Right hindlimb (tissue), 1 donor: Measurements from ENCODE around the gene UBXN6.

ENCODE experiments used
- DNase-seq: peaks from one replicate; pipeline ENCODE4 v3.0.0-alpha.2; 2018

UBXN6 gene

DNA sequence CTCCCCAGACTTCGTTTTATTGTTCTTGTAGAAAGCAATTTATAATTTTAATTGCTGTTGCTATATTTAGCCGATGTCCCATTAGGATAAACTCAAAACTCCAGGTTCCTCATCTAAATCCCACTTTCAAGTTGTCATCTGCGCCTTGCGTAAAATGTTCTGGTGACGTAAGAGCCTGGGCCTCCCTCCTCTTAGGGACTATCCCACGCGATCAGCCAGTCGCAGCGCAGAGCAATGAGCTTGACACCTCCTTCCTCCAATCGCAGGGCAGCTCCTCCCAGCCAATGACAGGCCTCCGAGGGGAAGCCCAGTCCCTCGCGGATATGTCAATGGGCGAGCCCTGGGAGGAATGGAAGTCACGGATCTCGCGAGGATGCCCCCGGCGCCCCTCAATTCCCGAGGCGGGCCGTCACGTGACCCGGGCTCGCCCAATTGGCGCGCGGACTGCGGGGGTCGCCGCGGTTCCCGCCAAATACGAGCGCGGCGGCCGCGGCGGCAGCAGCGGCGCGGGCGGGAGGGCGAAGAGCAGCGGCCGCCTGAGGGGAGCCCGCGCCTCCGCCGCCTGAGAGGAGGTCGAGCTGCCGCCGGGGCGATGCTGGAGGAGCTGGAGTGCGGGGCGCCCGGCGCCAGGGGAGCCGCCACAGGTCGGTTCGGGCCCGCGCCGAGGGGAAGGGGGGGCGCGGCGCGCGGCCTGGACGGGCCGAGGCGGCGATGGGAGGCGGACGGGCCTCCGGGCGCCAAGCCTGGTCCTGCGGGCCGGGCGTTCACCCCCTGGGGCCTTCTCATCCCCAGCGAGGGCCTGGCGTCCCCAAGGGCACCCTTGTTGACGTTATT lies 55.2 kb downstream of the UBXN6 start, which contains the start of gene CHAF1A:
TSS of gene CHAF1A (plus strand) at position 470 of the 834 bp plus-strand sequence. CDS start at position 593, 123 bp downstream.
- DNase-seq = peak; percentile 100

DNA sequence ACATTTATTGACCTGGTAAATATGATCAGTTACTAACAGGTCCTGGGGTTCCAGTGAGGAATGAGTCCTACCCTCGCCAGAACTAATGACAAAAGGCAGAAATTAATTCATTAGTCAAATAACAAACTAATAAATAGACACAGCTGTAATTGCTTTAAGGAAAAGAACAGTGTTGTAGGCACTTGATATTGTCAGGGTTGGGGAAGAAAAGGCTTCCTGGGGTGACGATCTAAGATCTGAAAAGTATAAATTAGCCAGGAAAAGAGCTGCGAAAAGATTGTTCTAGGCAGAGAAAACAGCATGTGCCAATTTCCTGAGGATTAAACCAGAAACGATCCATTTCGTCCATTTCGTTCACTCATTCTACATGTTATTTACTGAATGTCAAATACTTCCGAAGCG lies 55.8 kb downstream of the UBXN6 start:
- no peak for DNase-seq

DNA sequence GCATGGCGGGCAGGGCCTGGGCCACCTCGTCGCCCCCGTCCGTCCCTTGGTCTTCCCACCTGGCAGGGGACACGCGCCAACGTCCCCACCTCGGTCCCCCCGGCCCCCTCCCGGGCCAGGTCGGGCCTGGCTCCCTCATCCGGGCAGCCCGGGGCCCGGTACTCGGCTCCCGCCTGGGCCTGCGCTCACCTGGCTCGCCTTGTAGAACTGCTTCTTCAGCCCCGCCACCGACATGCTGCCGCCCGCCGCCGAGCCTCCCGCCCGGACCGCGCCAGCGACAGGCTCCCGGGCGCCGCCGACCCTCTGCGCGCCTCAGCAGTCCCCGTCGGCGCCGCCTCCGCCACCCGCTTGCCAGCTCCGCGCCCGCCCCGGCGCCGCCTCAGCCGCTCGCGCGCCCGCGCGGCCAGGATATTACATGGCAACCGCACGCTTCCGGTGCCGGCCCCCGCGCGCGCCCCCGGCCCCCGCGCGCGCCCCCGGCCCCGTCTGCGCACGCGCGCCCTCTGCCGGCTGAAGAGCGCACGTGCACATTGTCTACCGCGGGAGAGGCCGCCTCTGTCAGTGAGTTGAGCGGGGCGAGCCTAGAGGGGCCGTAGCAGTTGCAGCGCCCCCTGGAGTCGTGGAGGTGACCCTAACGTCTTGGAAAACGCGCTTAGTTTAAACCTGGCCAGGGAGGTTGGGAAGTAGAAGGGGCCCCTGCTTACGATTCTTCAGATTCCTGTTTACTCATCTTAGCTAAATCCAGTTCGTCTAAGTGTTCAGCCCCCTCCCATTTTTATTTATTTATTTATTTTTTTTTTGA lies 57.3 kb downstream of the UBXN6 start, which contains the start of gene SH3GL1:
TSS of gene SH3GL1 (minus strand) at position 413 of the 802 bp plus-strand sequence. CDS start at position 234, 179 bp downstream.
- peak; percentile 93 for DNase-seq

DNA sequence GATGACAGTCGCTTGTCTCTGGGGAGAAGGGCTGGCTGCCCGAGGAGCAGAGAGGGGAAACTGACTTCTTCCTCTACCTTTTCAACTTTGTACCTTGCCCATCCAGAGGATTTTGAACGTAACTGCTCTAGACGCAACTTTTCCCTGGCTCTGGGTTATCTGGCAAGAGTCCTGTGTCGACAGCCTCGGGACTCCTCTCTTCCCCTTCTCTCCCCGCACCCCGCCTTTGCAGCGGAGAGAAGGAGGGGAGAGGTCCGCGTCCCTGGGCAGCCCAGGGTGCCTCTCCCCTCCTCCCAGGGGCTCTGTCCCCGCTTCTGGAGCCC lies 57.8 kb downstream of the UBXN6 start:
- no peak for DNase-seq

DNA sequence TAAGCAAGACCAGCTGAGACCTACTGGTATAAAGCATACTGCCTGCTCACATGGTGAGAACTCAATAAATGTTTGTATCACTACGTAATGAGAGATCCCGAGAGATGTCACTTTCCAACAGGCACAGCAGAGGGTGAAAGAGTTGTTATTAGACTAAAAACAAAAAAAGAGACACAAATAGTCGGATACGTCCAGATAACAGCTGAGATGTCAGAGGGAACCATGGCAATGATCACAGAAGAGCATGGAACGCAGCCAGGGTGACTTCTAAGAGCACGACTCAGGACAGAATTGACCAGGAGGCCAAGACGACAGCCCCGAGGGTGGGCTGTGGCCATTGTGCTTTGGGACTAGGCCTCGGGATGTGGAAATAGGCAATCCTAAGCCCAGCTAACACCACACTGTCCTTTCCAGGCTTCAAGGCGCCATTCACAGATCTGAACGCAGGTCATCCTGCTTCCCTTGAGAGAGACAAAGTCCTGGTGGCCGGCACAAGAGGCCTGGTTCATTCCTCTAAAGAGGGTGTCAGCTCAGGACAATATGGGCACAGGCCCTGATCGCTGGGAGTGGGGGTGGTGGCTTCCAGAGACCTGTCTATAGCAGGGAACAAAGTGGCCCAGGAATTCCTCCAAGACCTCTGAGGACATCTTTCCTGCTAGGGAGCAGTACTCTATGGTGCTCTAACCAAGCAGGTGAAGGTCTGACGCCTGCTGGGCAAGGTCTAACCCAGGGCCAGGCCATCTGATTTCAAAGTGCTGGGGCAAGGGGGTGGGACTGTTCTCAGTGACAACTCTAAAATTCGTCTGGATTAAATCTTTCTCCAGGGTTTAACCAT lies 60.4 kb downstream of the UBXN6 start:
- no peak for DNase-seq
